ENCODE measurements around the gene GLB1L. TPM values are rescaled to one million over a fixed set of nuclear protein-coding genes. Genes with fewer than 3 reads are reported as not detected.

GLB1L gene
- total RNA-seq, 3 donors from 2014 or later = 4.2 to 10.8 (median 5.8) TPM

DNA sequence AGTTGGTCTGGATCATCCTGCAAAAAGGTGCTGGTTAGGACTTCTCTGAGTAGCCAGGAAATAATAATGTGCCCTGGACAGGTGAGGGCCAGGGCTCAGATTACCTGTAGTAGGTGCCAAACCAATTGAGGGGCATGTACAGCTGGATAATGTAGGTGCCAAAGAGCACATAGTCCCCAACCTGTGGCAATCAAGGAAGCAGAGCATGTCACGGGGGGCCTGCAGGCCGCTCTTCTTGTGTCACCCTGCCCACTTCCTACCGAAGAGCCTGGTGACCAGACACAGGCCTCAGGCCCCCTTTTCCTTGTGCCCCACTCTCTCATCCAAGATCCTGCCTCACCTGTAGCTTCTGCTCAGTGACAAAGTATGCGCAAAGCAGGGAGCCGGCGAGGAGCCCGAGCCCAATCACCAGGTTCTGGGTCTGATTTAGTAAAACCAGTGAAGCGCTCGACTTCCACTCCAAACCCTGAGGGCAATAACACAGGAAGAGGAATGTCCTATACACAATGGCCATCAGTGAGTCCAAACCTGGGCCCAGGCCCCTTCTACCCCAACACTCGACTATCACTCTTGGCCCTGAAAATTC, 31.7 kb downstream of the GLB1L start:
- Histone ChIP-seq H3K4me3 (no peak overlapping the region), H3K9me3 (no peaks in the 10 kb centered on the region), H3K4me1 (ENCODE audit: low read depth) (peaks cover 16% of the 10 kb centered on the region), H3K36me3 (ENCODE audit: low read depth) (no peaks in the 10 kb centered on the region)
- TF ChIP-seq, protein P1, sequence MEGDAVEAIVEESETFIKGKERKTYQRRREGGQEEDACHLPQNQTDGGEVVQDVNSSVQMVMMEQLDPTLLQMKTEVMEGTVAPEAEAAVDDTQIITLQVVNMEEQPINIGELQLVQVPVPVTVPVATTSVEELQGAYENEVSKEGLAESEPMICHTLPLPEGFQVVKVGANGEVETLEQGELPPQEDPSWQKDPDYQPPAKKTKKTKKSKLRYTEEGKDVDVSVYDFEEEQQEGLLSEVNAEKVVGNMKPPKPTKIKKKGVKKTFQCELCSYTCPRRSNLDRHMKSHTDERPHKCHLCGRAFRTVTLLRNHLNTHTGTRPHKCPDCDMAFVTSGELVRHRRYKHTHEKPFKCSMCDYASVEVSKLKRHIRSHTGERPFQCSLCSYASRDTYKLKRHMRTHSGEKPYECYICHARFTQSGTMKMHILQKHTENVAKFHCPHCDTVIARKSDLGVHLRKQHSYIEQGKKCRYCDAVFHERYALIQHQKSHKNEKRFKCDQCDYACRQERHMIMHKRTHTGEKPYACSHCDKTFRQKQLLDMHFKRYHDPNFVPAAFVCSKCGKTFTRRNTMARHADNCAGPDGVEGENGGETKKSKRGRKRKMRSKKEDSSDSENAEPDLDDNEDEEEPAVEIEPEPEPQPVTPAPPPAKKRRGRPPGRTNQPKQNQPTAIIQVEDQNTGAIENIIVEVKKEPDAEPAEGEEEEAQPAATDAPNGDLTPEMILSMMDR (IDR thresholded peaks at IDR 0.05) = no peak
- intact Hi-C loops (cut with DNase I, micrococcal nuclease) = loop anchor here in 1 of 2 donors (10.0 kb wide), 1 partner anchor 49 kb away; the partner anchor contains the start of gene NHEJ1
- DNase-seq (no peak), ATAC-seq (no peak)

DNA sequence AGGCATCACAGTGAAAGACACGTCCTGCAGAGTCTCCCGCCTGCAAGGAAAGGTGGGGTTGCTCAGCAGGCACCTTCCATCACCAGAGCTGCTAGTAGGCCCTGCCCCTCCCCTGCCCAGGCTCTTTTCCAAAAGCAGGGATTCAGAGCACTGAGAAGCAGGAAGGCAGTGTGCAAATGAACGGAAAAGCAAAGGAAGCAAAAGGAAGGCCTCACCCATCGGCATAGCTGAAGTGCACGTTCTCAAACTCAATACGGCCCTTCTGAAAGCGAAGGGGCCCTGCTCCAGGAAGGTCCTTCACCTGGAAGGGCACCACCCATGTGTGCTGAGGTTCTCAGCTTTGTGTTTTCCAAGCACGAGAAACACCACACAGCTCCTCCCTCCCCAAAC, 32.2 kb downstream of the GLB1L start:
- H3K36me3 ChIP-seq (ENCODE audit: low read depth) = no peaks in the 10 kb centered on the region
- peaks cover 15% of the 10 kb centered on the region for H3K4me1 ChIP-seq (ENCODE audit: low read depth)
- intact Hi-C loops (cut with DNase I, micrococcal nuclease) = loop anchor here in 1 of 2 donors (10.0 kb wide), 1 partner anchor 48 kb away; the partner anchor contains the start of gene NHEJ1
- no peaks in the 10 kb centered on the region for H3K9me3 ChIP-seq
- H3K4me3 ChIP-seq = no peak overlapping the region
- TF ChIP-seq, protein P1 (IDR thresholded peaks at IDR 0.05) = no peak
- DNase-seq = no peak
- ATAC-seq = no peak

DNA sequence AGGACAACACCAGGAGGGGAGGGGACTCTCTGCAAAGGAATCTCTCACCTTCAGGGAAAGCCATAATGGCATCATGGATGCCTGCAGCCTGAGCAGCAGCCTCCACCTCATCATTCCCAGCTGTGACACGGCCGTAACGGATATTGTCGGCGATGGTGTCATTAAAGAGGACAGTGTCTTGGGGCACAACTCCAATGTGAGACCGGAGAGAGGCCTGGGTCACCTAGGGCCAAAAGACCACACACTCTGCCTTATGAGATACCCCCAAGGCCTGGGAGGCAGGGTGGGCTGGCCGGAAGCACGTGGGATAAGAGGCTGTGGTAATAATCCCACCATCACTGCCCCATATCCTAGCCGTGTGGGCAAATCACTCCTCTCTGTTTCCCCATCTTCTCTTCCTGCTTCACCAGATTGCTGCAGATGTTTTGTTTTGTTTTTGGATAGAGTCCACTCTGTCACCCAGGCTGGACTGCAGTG, 34.3 kb downstream of the GLB1L start:
- Histone ChIP-seq H3K4me3 (no peak overlapping the region), H3K36me3 (ENCODE audit: low read depth) (no peaks in the 10 kb centered on the region), H3K4me1 (ENCODE audit: low read depth) (peaks cover 14% of the 10 kb centered on the region), H3K9me3 (no peaks in the 10 kb centered on the region)
- TF ChIP-seq, protein P1 (IDR thresholded peaks at IDR 0.05) = no peak
- DNase-seq (no peak), ATAC-seq (no peak)
- intact Hi-C loops (cut with DNase I, micrococcal nuclease) = loop anchor here in 1 of 2 donors (10.0 kb wide), 1 partner anchor 46 kb away; the partner anchor contains the start of gene NHEJ1

DNA sequence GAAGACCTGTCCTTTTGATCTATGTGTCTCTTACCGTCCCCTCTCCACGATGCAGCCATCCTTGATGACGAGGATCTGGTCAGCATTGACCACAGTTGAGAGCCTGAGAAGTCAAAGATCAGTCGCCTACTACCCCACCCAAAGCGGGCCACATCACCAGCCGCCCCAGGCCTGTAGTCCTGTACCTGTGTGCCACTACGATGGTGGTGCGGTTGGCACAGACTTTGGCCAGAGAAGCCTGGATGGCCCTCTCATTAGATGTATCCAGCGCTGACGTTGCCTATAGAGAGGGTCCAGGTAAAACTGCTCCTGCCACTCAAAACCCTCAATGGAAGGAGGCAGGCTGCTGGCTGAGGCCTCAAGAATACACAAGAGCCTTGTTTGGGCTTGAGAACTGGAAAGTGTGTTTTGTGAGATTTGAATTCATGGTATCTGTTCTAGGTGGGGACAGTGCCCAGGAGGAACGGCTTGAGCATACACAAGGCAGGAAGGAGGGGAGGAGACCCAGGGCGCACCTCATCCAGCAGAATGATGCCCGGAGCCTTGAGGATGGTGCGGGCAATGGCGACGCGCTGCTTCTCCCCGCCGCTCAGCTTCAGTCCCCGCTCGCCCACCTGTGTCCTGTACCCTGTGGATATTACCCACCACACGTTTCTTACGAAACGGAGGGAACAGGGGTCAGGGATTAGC, 34.9 kb downstream of the GLB1L start:
- DNase-seq (no peak), ATAC-seq (no peak)
- Histone ChIP-seq H3K9me3 (no peaks in the 10 kb centered on the region), H3K4me1 (ENCODE audit: low read depth) (peaks cover 14% of the 10 kb centered on the region), H3K36me3 (ENCODE audit: low read depth) (no peaks in the 10 kb centered on the region), H3K4me3 (no peak overlapping the region)
- intact Hi-C loops (cut with DNase I, micrococcal nuclease) = loop anchor here in 1 of 2 donors (10.0 kb wide), 1 partner anchor 46 kb away; the partner anchor contains the start of gene NHEJ1
- TF ChIP-seq, protein P1 (IDR thresholded peaks at IDR 0.05) = no peak

DNA sequence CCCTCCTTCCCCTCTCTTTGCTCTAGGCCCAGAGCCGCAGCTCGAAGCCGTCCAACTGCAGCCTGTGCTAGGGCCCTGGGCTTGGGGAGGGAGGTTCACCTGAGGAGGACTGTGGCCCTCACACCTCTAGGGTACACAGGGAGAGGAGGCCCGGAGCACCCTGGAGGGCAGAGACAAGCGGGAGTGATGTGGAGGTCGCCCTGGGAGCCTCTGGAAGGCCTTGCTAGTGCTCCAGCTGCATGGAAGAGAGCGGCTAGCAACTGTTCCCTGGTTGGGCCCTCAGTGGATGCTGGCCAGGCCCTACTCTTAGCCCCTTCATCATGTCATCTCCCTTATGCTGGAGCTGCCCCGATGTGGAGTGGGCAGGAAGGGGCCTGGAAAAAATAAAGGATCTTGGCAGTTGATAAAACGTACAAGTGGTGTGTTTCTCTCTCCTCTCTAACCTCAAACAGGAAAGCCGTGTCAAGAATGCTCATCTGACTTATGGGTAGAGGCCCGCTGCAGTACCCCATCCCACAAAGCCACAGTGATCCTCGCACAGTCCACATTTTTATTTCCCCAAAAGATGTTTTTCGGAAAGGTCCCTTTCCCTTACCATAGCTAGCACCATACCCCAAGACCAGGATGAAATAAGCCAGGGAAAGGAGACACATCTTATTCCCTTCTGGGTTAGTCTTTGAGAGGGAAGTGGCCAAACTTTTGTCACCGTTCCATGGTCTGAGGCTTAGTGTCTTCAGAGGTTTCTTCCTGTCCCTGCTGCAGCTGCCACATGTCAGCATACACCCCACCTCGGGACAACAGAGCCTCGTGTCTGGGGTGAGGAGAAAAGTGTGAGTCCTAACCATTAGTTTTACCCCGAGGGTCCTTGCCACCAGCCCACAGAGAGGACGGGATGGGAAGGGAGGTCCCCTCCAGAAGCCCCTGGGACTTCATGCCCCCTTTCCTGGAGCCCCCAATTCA, 35.7 kb downstream of the GLB1L start:
- intact Hi-C loops (cut with DNase I, micrococcal nuclease) = loop anchor here in 1 of 2 donors (10.0 kb wide), 1 partner anchor 45 kb away; the partner anchor contains the start of gene NHEJ1
- no peaks in the 10 kb centered on the region for H3K36me3 ChIP-seq (ENCODE audit: low read depth)
- ATAC-seq = no peak

More for the DNA sequence above, 35.7 kb downstream of the GLB1L start:
- no peak for DNase-seq
- H3K4me1 ChIP-seq (ENCODE audit: low read depth) = peaks cover 14% of the 10 kb centered on the region
- no peak overlapping the region for H3K4me3 ChIP-seq
- TF ChIP-seq, protein P1 (IDR thresholded peaks at IDR 0.05) = no peak
- no peaks in the 10 kb centered on the region for H3K9me3 ChIP-seq

Data from mucosa of descending colon (tissue), 3 donors.